SK-N-SH treated with all-trans-retinoic acid at 6 μM for 48 hours (cell line): ENCODE measurements around the gene AKNA.

Experiments used
- ATAC-seq: fragments of 200-7000 bp; cut with Tn5 transposase; 3 replicates; pipeline ENCODE4 v1.9.1; 2020; ENCODE audit warnings: mild to moderate bottlenecking, moderate library complexity
- BACH2 ChIP-seq: fragments of 250-450 bp; sonication (Bioruptor Pico); IDR thresholded peaks from 2 replicates; pipeline ENCODE4 v1.9.0; 2021; ENCODE audit warnings: mild to moderate bottlenecking, borderline replicate concordance
- CSDC2 ChIP-seq: fragments of 250-450 bp; sonication (Bioruptor Pico); IDR thresholded peaks from 2 replicates; pipeline ENCODE4 v1.5.0; 2020; ENCODE audit warnings: mild to moderate bottlenecking, moderate library complexity
- ESRRG ChIP-seq: fragments of 250-450 bp; sonication (Bioruptor Pico); IDR thresholded peaks from 2 replicates; pipeline ENCODE4 v1.6.1; 2021; ENCODE audit warnings: mild to moderate bottlenecking
- ISL1 ChIP-seq: fragments of 250-450 bp; sonication (Bioruptor Pico); IDR thresholded peaks from 2 replicates; pipeline ENCODE4 v2.1.2; 2022; ENCODE audit warnings: mild to moderate bottlenecking, moderate library complexity
- OSR1 ChIP-seq: fragments of 250-450 bp; sonication (Bioruptor Pico); IDR thresholded peaks from 2 replicates; pipeline ENCODE4 v1.8.0; 2022; ENCODE audit warnings: moderate library complexity, mild to moderate bottlenecking, inconsistent platforms
- PATZ1 ChIP-seq: fragments of 250-450 bp; sonication (Bioruptor Pico); IDR thresholded peaks from 2 replicates; pipeline ENCODE4 v1.8.0; 2020; ENCODE audit warnings: mild to moderate bottlenecking, moderate library complexity, borderline replicate concordance
- POU6F1 ChIP-seq: fragments of 250-450 bp; sonication (Bioruptor Pico); IDR thresholded peaks from 2 replicates; pipeline ENCODE4 v1.8.0; 2021; ENCODE audit warnings: low read depth, mild to moderate bottlenecking, moderate library complexity, borderline replicate concordance
- RARB ChIP-seq: fragments of 250-450 bp; sonication (Bioruptor Pico); IDR thresholded peaks from 2 replicates; pipeline ENCODE4 v1.8.0; 2021; ENCODE audit warnings: mild to moderate bottlenecking, moderate library complexity
- TCF4 ChIP-seq: fragments of 250-450 bp; sonication (Bioruptor Pico); IDR thresholded peaks from 2 replicates; pipeline ENCODE4 v1.8.0; 2021; ENCODE audit warnings: mild to moderate bottlenecking, moderate library complexity, borderline replicate concordance
- TOX ChIP-seq: fragments of 250-450 bp; sonication (Bioruptor Pico); IDR thresholded peaks from 2 replicates; pipeline ENCODE4 v1.8.0; 2021; ENCODE audit warnings: mild to moderate bottlenecking, moderate library complexity, borderline replicate concordance
- TSHZ2 ChIP-seq: fragments of 250-450 bp; sonication (Bioruptor Pico); IDR thresholded peaks from 2 replicates; pipeline ENCODE4 v1.5.0; 2020; ENCODE audit warnings: mild to moderate bottlenecking, moderate library complexity
- ZC3H10 ChIP-seq: fragments of 250-450 bp; sonication (Bioruptor Pico); IDR thresholded peaks from 2 replicates; pipeline ENCODE4 v1.5.1; 2021; ENCODE audit warnings: mild to moderate bottlenecking, moderate library complexity
- ZFP3 ChIP-seq: fragments of 250-450 bp; sonication (Bioruptor Pico); IDR thresholded peaks from 2 replicates; pipeline ENCODE4 v1.5.0; 2020; ENCODE audit warnings: mild to moderate bottlenecking, moderate library complexity
- ZFP30 ChIP-seq: fragments of 450-650 bp; formaldehyde crosslinking; IDR thresholded peaks from 2 replicates; pipeline ENCODE4 v1.5.0; 2022; ENCODE audit warnings: mild to moderate bottlenecking, moderate library complexity
- ZNF565 ChIP-seq: fragments of 450-650 bp; formaldehyde crosslinking; conservative IDR thresholded peaks from 2 replicates; pipeline ENCODE4 v1.5.0; 2020; ENCODE audit warnings: low read depth, mild to moderate bottlenecking, moderate library complexity
- ZNF70 ChIP-seq: fragments of 450-650 bp; formaldehyde crosslinking; IDR thresholded peaks from 2 replicates; pipeline ENCODE4 v1.5.0; 2020; ENCODE audit warnings: mild to moderate bottlenecking, moderate library complexity
- ZNF8 ChIP-seq: fragments of 450-650 bp; formaldehyde crosslinking; IDR thresholded peaks from 2 replicates; pipeline ENCODE4 v1.5.0; 2020; ENCODE audit warnings: mild to moderate bottlenecking, moderate library complexity
- TF ChIP-seq, protein P1 (sequence below): fragments of 250-450 bp; sonication (Bioruptor Pico); IDR thresholded peaks from 2 replicates; pipeline ENCODE4 v1.5.1; 2020; ENCODE audit warnings: low read depth, mild to moderate bottlenecking, moderate library complexity
- TF ChIP-seq, protein P2 (sequence below): fragments of 250-450 bp; sonication (Bioruptor Pico); IDR thresholded peaks from 2 replicates; pipeline ENCODE4 v1.5.1; 2021; ENCODE audit warnings: mild to moderate bottlenecking, moderate library complexity

AKNA gene

GRCh38 chr9:114408645-114409044, 20.9 kb upstream of the AKNA start:
- TF ChIP-seq BACH2 (no peak), ZFP3 (CRISPR knock-in tag) (no peak), ZNF565 (CRISPR knock-in tag) (no peak)
- no peak for ATAC-seq

DNA sequence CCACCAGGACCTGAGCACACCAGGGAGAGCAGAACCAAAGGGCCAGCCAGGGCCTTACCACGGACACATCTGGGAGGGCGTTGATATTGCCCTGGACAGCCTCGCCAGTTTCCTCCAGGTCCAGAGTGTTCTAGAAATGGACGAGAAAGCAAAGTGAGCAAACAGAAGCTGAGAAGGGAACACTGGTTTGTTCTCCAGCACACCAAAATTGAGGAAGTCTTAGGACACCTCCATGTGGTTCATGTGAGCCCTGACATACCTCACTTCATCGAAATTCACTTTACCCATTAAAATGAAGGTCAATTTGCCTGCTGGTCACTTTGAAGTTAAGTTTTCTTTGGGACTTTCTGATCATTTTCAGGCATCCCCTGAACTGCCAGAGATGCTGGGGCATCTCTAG, 20.1 kb upstream of the AKNA start:
- TF ChIP-seq ZNF565 (CRISPR knock-in tag) (no peak), ZNF70 (CRISPR knock-in tag) (no peak), ESRRG (CRISPR knock-in tag) (no peak), ZC3H10 (no peak), PATZ1 (CRISPR knock-in tag) (no peak), ZFP3 (CRISPR knock-in tag) (no peak), TOX (CRISPR knock-in tag) (no peak), ZNF8 (CRISPR knock-in tag) (no peak), ISL1 (CRISPR knock-in tag) (no peak), POU6F1 (CRISPR knock-in tag) (no peak), ZFP30 (no peak)
- TF ChIP-seq, protein P1, sequence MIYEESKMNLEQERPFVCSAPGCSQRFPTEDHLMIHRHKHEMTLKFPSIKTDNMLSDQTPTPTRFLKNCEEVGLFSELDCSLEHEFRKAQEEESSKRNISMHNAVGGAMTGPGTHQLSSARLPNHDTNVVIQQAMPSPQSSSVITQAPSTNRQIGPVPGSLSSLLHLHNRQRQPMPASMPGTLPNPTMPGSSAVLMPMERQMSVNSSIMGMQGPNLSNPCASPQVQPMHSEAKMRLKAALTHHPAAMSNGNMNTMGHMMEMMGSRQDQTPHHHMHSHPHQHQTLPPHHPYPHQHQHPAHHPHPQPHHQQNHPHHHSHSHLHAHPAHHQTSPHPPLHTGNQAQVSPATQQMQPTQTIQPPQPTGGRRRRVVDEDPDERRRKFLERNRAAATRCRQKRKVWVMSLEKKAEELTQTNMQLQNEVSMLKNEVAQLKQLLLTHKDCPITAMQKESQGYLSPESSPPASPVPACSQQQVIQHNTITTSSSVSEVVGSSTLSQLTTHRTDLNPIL: no peak
- TF ChIP-seq, protein P2, sequence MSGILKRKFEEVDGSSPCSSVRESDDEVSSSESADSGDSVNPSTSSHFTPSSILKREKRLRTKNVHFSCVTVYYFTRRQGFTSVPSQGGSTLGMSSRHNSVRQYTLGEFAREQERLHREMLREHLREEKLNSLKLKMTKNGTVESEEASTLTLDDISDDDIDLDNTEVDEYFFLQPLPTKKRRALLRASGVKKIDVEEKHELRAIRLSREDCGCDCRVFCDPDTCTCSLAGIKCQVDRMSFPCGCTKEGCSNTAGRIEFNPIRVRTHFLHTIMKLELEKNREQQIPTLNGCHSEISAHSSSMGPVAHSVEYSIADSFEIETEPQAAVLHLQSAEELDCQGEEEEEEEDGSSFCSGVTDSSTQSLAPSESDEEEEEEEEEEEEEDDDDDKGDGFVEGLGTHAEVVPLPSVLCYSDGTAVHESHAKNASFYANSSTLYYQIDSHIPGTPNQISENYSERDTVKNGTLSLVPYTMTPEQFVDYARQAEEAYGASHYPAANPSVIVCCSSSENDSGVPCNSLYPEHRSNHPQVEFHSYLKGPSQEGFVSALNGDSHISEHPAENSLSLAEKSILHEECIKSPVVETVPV (CRISPR knock-in tag): no peak
- TF ChIP-seq, all 23 proteins: peak for 0
- ATAC-seq: no peak

DNA sequence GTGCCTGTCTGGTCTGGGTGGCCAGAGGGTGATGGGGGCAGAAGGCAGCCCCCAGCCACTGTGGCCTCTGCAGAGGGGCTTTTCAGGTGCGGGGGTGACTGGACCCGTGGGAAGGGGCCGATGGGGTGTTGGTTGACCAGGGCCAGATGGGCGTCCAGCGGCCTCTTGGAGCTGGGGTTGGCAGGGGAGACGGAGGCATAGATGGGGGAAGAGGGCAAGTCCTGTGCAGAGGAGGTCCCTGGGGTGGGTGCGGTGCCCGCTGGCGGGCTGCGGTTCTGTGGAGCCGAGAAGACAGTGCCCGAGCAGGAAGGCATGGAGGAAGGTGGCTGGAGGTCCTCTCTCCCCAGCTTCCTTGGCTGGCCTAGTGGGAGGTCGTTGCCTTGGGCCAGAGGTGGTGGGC, 18.7 kb upstream of the AKNA start:
- ATAC-seq: no peak
- TF ChIP-seq ZFP3 (CRISPR knock-in tag) (no peak), ZFP30 (no peak), ZNF70 (CRISPR knock-in tag) (no peak), OSR1 (CRISPR knock-in tag) (no peak), RARB (no peak), ESRRG (CRISPR knock-in tag) (no peak), ZC3H10 (no peak), PATZ1 (CRISPR knock-in tag) (no peak), ZNF8 (CRISPR knock-in tag) (no peak), TOX (CRISPR knock-in tag) (no peak), TCF4 (CRISPR knock-in tag) (no peak), BACH2 (no peak), CSDC2 (CRISPR knock-in tag) (no peak), POU6F1 (CRISPR knock-in tag) (no peak), ISL1 (CRISPR knock-in tag) (no peak), TSHZ2 (CRISPR knock-in tag) (no peak)
- TF ChIP-seq, protein P1: no peak
- TF ChIP-seq, protein P2 (CRISPR knock-in tag): no peak
